HepG2 (cell line): Measurements from ENCODE around the gene BTG3. TPM values are rescaled to one million over a fixed set of nuclear protein-coding genes. Genes with fewer than 3 reads are reported as not detected.

Source experiments
- ATAC-seq: fragments of 200-7000 bp; cut with Tn5 transposase; 3 replicates; pipeline ENCODE4 v1.9.1; 2020; ENCODE audit warnings: mild to moderate bottlenecking, moderate library complexity
- BruUV-seq: library from RNA; stranded (reverse); fragments of 400-500 nt; replicated peaks from 2 replicates; lab custom pipeline; 2021; lab: Mats Ljungman, UMichigan
- CTCF ChIA-PET: fragments of 300-600 bp; formaldehyde crosslinking; extraction: SDS; loops from one replicate; lab custom pipeline; 2021; ENCODE audit warnings: low total read pairs, inconsistent platforms, low intra/inter-chr PET ratio; lab: Yijun Ruan, JAX
- POLR2A ChIA-PET: fragments of 350-600 bp; sonication (Branson Sonifier 250); formaldehyde crosslinking; loops from one replicate; lab custom pipeline; 2020; ENCODE audit warnings: antibody characterized with exemption, inconsistent platforms; lab: Yijun Ruan, JAX
- DNase-seq: peaks from one replicate; pipeline ENCODE4 v3.0.0-alpha.2; 2015; ENCODE audit warnings: low spot score
- FAIRE-seq: peaks from 3 replicates; lab custom pipeline; 2011; peaks lifted over from hg19 to GRCh38; lab: Jason Lieb, UNC
- H2AFZ ChIP-seq: one replicate; pipeline ENCODE4 v1.6.1; 2011; ENCODE audit warnings: low read length, inconsistent platforms
- H3K27ac ChIP-seq: fragments of 300-600 bp; 3 replicates; pipeline ENCODE4 v1.8.0; 2011; ENCODE audit warnings: mixed run types, mild to moderate bottlenecking, mixed read lengths, low read length, inconsistent platforms; ENCODE audit not compliant: insufficient read depth; ENCODE audit errors: extremely low read length
- H3K27me3 ChIP-seq, 2 experiments: fragments of 200-600 bp in 1 of 2; 2 replicates in 1 of 2; 3 replicates in 1 of 2; pipeline versions ENCODE4 v1.6.0 to v1.8.0; 2011; ENCODE audit warnings: low read length in 2 of 2, mild to moderate bottlenecking in 2 of 2, moderate library complexity in 2 of 2, inconsistent platforms in 1 of 2; ENCODE audit not compliant: insufficient read depth in 2 of 2, control insufficient read depth in 1 of 2
- H3K36me3 ChIP-seq, 2 experiments: fragments of 200-600 bp in 1 of 2; replicated peaks in 1 of 2; 2 replicates in 1 of 2; 3 replicates in 1 of 2; pipeline versions ENCODE4 v1.5.1 to v1.8.0; 2011; ENCODE audit warnings: low read length in 2 of 2, inconsistent platforms in 1 of 2; ENCODE audit not compliant: insufficient read depth in 2 of 2, control insufficient read depth in 1 of 2
- H3K4me1 ChIP-seq: 2 replicates; pipeline ENCODE4 v1.5.1; 2012; ENCODE audit warnings: low read length, inconsistent platforms; ENCODE audit not compliant: insufficient read depth
- H3K4me2 ChIP-seq: 2 replicates; pipeline ENCODE4 v1.6.0; 2011; ENCODE audit warnings: low read depth, low read length, inconsistent platforms
- H3K4me3 ChIP-seq, 3 experiments: fragments of 200-600 bp in 1 of 3; sonication (generic), shearing (Covaris generic) in 1 of 3; replicated peaks in 1 of 3; 2 replicates each; pipeline ENCODE4 v1.5.1; 2011 to 2016; ENCODE audit warnings: low read length in 3 of 3, inconsistent platforms in 2 of 3, low read depth in 2 of 3, mild to moderate bottlenecking in 2 of 3, control low read depth in 1 of 3, mixed read lengths in 1 of 3; ENCODE audit not compliant: insufficient read depth in 1 of 3
- H3K79me2 ChIP-seq: one replicate; pipeline ENCODE4 v1.6.1; 2011; ENCODE audit warnings: low read length, inconsistent platforms; ENCODE audit not compliant: insufficient read depth
- H3K9ac ChIP-seq: 2 replicates; pipeline ENCODE4 v1.6.0; 2011; ENCODE audit warnings: mild to moderate bottlenecking, low read depth, low read length, inconsistent platforms; ENCODE audit not compliant: insufficient read depth
- H3K9me3 ChIP-seq: 2 replicates; pipeline ENCODE4 v1.5.1; 2012; ENCODE audit warnings: mild to moderate bottlenecking, low read length
- H4K20me1 ChIP-seq: 2 replicates; pipeline ENCODE4 v1.6.0; 2011; ENCODE audit warnings: inconsistent platforms, mild to moderate bottlenecking, low read length, moderate library complexity; ENCODE audit not compliant: insufficient read depth
- CBFB ChIP-seq: sonication (generic); formaldehyde crosslinking; IDR thresholded peaks from 2 replicates; pipeline ENCODE4 v1.4.0; 2020; ENCODE audit warnings: missing genetic modification reagents
- MTA1 ChIP-seq: sonication (generic); formaldehyde crosslinking; IDR thresholded peaks from 2 replicates; pipeline ENCODE4 v1.4.0; 2020; ENCODE audit warnings: missing genetic modification reagents, mild to moderate bottlenecking, borderline replicate concordance
- MYNN ChIP-seq: sonication (generic); formaldehyde crosslinking; IDR thresholded peaks from 2 replicates; pipeline ENCODE4 v1.4.0; 2020; ENCODE audit warnings: mild to moderate bottlenecking, low read depth, missing genetic modification reagents
- PCBP1 ChIP-seq: fragments of 200-400 bp; formaldehyde crosslinking; IDR thresholded peaks from 2 replicates; pipeline ENCODE4 v1.6.1; 2017; ENCODE audit warnings: mild to moderate bottlenecking, low read depth, low read length, borderline replicate concordance
- ZNF17 ChIP-seq: sonication (generic); formaldehyde crosslinking; IDR thresholded peaks from 2 replicates; pipeline ENCODE4 v1.5.0; 2020; ENCODE audit warnings: mild to moderate bottlenecking, missing genetic modification reagents
- ZNF292 ChIP-seq: sonication (generic); formaldehyde crosslinking; IDR thresholded peaks from 2 replicates; pipeline ENCODE4 v1.8.1; 2022; ENCODE audit warnings: mild to moderate bottlenecking, low read depth, missing genetic modification reagents, borderline replicate concordance
- ZNF619 ChIP-seq: sonication (generic); formaldehyde crosslinking; IDR thresholded peaks from 2 replicates; pipeline ENCODE4 v1.4.0; 2020; ENCODE audit warnings: mild to moderate bottlenecking, missing genetic modification reagents
- ZNF747 ChIP-seq: sonication (generic); formaldehyde crosslinking; IDR thresholded peaks from 2 replicates; pipeline ENCODE4 v1.8.1; 2023; ENCODE audit warnings: missing genetic modification reagents, mild to moderate bottlenecking, borderline replicate concordance
- WGBS: methylation state at CpG from one replicate; pipeline ENCODE4 v1.1.6; 2017; ENCODE audit warnings: low lambda C conversion rate; 5-methylcytosine and 5-hydroxymethylcytosine counted together
- in situ Hi-C: cut with HindIII; loops from 2 replicates; pipeline ENCODE4 v1.10.0; 2017; ENCODE audit warnings: low pct_unique_long_range_greater_than_20kb; ENCODE audit not compliant: extremely low pct_ligation_motif_present
- intact Hi-C: fragments of 100-400 bp; cut with micrococcal nuclease; formaldehyde crosslinking; loops from one replicate; pipeline ENCODE4 v1.10.0; 2022; ENCODE audit not compliant: unreplicated experiment
- polyA plus RNA-seq, 8 experiments: library from polyadenylated mRNA; depleted of rRNA in 3 of 8; stranded (reverse) in 7 of 8; unstranded in 1 of 8; fragments of >200 nt; fragmentation: Illumina TruSeq in 4 of 8; extraction: Trizol in 4 of 8; gene quantifications; 2 replicates each; pipeline versions ENCODE4 v1.2.1 to v1.2.3, GENCODE V29; 2011 to 2016; ENCODE audit warnings: low read depth in 4 of 8, missing spikeins in 1 of 8, mixed read lengths in 1 of 8; ENCODE audit not compliant: insufficient read depth in 1 of 8
- total RNA-seq, 5 experiments: library from RNA; depleted of rRNA; stranded (reverse); fragments of >200 nt; fragmentation: Illumina TruSeq; extraction: Trizol; gene quantifications; 2 replicates each; pipeline ENCODE4 v1.2.3, GENCODE V29; 2016; ENCODE audit warnings: low read depth in 1 of 5
- TF ChIP-seq, protein P1 (sequence below): sonication (generic); formaldehyde crosslinking; IDR thresholded peaks from 2 replicates; pipeline ENCODE4 v1.9.0; 2021; ENCODE audit warnings: missing genetic modification reagents, mild to moderate bottlenecking, borderline replicate concordance
- TF ChIP-seq, protein P2 (sequence below): sonication (generic); formaldehyde crosslinking; IDR thresholded peaks from 2 replicates; pipeline ENCODE4; 2020; ENCODE audit warnings: missing genetic modification reagents, mild to moderate bottlenecking, borderline replicate concordance

The BTG3 gene
- total and polyA plus RNA-seq, 2 of the 13 experiments (the other 11 are each of a cell fraction or from before 2014, with no cell fraction given) = 13.9 to 27.4 TPM

DNA sequence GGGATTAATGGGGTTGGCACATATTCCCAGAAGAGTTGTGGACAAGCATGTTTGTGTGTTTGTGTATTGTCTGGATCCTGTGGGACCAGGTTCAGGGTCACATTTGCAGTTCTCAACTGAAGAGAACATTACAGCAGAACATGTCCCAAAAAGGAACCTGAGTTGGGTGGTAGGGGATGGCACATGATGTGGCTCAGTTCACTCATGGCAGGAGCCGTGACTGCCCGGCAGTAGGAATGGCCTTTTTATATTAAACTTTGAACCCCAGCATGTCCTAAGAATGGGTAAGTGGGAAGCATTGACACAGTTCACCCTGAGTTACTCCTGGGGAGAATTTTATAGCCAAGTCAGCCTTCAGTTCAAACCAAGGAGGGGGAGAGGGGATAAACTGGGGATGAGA is 58.6 kb downstream of the BTG3 start:
- ATAC-seq = no peak
- Histone ChIP-seq H3K79me2 (peaks cover 46% of the 10 kb centered on the region), H3K4me1 (peaks cover 28% of the 10 kb centered on the region), H3K27me3 (no peaks in the 10 kb centered on the region), H3K36me3 (peaks cover 27 to 76% of the 10 kb centered on the region in 2 experiments), H3K9ac (no peak overlapping the region), H3K27ac (no peak overlapping the region), H3K4me2 (no peak overlapping the region), H3K4me3 (no peak overlapping the region), H4K20me1 (peaks cover 42% of the 10 kb centered on the region), H3K9me3 (no peaks in the 10 kb centered on the region), H2AFZ (no peak overlapping the region)
- in situ Hi-C loops = loop anchor here (10.0 kb wide), 1 partner anchor 159 kb away; no protein-coding TSS in a partner anchor
- no peak for DNase-seq
- CTCF ChIA-PET = interaction anchor here (1.5 kb wide), 1 partner anchor 167 kb away, joined by 17 read pairs; no protein-coding TSS in a partner anchor
- no TSS peak for BruUV-seq
- POLR2A ChIA-PET = interaction anchor here (0.6 to 2.1 kb wide), 7 partner anchors 12 to 167 kb away, joined by 3 to 13 read pairs (median 4); no protein-coding TSS in a partner anchor
- intact Hi-C loops = loop anchor here (1.0 to 2.0 kb wide), 3 partner anchors 33 to 167 kb away; partner anchors contain the start of gene CXADR
- TF ChIP-seq CBFB (CRISPR knock-in tag) (no peak), ZNF292 (CRISPR knock-in tag) (no peak), ZNF747 (CRISPR knock-in tag) (no peak)
- 50% methylated on average over 2 of the region's 2 CpGs for WGBS
- no peak for FAIRE-seq

DNA sequence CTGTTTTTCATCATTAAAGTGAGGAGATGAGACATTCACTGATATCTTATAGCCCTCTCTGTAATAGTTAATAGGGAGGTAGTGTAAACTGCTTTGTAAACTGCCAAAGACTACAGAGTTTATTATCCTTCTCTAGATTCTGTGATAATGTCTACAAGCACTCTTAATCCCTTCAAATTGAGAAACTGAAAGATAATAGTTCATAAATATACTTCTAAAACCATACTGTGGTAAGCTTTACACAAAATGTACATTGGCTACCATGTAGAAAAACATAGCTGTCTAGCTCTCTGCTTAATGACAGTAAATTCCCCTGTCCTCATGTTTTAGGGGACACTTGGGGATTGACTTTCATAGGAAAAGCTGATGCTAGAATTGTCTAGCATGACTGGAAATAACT is 60.3 kb downstream of the BTG3 start:
- Histone ChIP-seq H3K4me1 (peaks cover 39% of the 10 kb centered on the region), H3K9me3 (no peaks in the 10 kb centered on the region), H3K4me3 (no peak overlapping the region), H2AFZ (no peak overlapping the region), H3K27ac (no peak overlapping the region), H4K20me1 (peaks cover 55% of the 10 kb centered on the region), H3K79me2 (peaks cover 53% of the 10 kb centered on the region), H3K9ac (no peak overlapping the region), H3K27me3 (no peaks in the 10 kb centered on the region), H3K36me3 (peaks cover 24 to 77% of the 10 kb centered on the region in 2 experiments), H3K4me2 (no peak overlapping the region)
- in situ Hi-C loops (loop anchor here (10.0 kb wide), 1 partner anchor 158 kb away; no protein-coding TSS in a partner anchor), intact Hi-C loops (no loop called here)
- ChIA-PET CTCF (no interaction called here), POLR2A (no interaction called here)
- TF ChIP-seq, protein P1, sequence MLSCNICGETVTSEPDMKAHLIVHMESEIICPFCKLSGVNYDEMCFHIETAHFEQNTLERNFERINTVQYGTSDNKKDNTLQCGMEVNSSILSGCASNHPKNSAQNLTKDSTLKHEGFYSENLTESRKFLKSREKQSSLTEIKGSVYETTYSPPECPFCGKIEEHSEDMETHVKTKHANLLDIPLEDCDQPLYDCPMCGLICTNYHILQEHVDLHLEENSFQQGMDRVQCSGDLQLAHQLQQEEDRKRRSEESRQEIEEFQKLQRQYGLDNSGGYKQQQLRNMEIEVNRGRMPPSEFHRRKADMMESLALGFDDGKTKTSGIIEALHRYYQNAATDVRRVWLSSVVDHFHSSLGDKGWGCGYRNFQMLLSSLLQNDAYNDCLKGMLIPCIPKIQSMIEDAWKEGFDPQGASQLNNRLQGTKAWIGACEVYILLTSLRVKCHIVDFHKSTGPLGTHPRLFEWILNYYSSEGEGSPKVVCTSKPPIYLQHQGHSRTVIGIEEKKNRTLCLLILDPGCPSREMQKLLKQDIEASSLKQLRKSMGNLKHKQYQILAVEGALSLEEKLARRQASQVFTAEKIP = no peak
- no peak for TF ChIP-seq ZNF17 (CRISPR knock-in tag)
- no peak for TF ChIP-seq MTA1 (CRISPR knock-in tag)
- no peak for TF ChIP-seq ZNF619 (CRISPR knock-in tag)
- TF ChIP-seq, protein P2, sequence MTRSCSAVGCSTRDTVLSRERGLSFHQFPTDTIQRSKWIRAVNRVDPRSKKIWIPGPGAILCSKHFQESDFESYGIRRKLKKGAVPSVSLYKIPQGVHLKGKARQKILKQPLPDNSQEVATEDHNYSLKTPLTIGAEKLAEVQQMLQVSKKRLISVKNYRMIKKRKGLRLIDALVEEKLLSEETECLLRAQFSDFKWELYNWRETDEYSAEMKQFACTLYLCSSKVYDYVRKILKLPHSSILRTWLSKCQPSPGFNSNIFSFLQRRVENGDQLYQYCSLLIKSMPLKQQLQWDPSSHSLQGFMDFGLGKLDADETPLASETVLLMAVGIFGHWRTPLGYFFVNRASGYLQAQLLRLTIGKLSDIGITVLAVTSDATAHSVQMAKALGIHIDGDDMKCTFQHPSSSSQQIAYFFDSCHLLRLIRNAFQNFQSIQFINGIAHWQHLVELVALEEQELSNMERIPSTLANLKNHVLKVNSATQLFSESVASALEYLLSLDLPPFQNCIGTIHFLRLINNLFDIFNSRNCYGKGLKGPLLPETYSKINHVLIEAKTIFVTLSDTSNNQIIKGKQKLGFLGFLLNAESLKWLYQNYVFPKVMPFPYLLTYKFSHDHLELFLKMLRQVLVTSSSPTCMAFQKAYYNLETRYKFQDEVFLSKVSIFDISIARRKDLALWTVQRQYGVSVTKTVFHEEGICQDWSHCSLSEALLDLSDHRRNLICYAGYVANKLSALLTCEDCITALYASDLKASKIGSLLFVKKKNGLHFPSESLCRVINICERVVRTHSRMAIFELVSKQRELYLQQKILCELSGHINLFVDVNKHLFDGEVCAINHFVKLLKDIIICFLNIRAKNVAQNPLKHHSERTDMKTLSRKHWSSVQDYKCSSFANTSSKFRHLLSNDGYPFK = no peak
- no peak for TF ChIP-seq PCBP1
- TF ChIP-seq MYNN (CRISPR knock-in tag) = no peak
- FAIRE-seq (no peak), DNase-seq (no peak), ATAC-seq (no peak)
- no TSS peak for BruUV-seq
